Cerebellar cortex (tissue), 1 donor: ENCODE results near the gene SLC25A42.

Source experiments
- DNase-seq: peaks from one replicate; pipeline ENCODE4 v3.0.0-alpha.2; 2015; ENCODE audit warnings: low spot score

SLC25A42 gene

GRCh38 chr19:19051478-19052213, 12.1 kb upstream of the SLC25A42 start:
- DNase-seq: no peak

GRCh38 chr19:19052921-19053320, 10.9 kb upstream of the SLC25A42 start:
- no peak for DNase-seq

- DNase-seq: peak; percentile 60
Measured at GRCh38 chr19:19053508-19054314, 10.1 kb upstream of the SLC25A42 start.

- DNase-seq: no peak
Measured at GRCh38 chr19:19054315-19054938, 9.4 kb upstream of the SLC25A42 start.

GRCh38 chr19:19054939-19055440, 8.8 kb upstream of the SLC25A42 start:
- DNase-seq: no peak

GRCh38 chr19:19055701-19056100, 8.1 kb upstream of the SLC25A42 start:
- no peak for DNase-seq

GRCh38 chr19:19056636-19057275, 7.0 kb upstream of the SLC25A42 start:
- DNase-seq: no peak

- DNase-seq: no peak
Measured at GRCh38 chr19:19057317-19057716, 6.5 kb upstream of the SLC25A42 start.

GRCh38 chr19:19057720-19058119, 6.1 kb upstream of the SLC25A42 start:
- DNase-seq: no peak

GRCh38 chr19:19059018-19059836, 4.6 kb upstream of the SLC25A42 start:
- no peak for DNase-seq

- DNase-seq: no peak
Measured at GRCh38 chr19:19059837-19060611, 3.8 kb upstream of the SLC25A42 start.

GRCh38 chr19:19061506-19061905, 2.3 kb upstream of the SLC25A42 start:
- DNase-seq: no peak

- no peak for DNase-seq
Measured at GRCh38 chr19:19062454-19063182, 1.2 kb upstream of the SLC25A42 start.

GRCh38 chr19:19064098-19064722, 416 bp downstream of the SLC25A42 start:
- peak; percentile 26 for DNase-seq

- DNase-seq: peak; percentile 45
Measured at GRCh38 chr19:19064811-19065745, 1.3 kb downstream of the SLC25A42 start.

- DNase-seq: no peak
Measured at GRCh38 chr19:19067276-19068072, 3.7 kb downstream of the SLC25A42 start.
